ENCODE data around the gene BCAN. TPM values are rescaled to one million over a fixed set of nuclear protein-coding genes. Genes with fewer than 3 reads are reported as not detected.
A peak's percentile ranks its signal among the peaks of the same experiment; 100 is the strongest.

BCAN gene
- total and polyA plus RNA-seq, 2 of the 8 experiments (the other 6 are each of a cell fraction or from before 2014, with no cell fraction given), result 4.5 to 24.0 TPM

- DNase-seq (ENCODE audit: low read depth in 1 of 2, low spot score in 2 of 2), result peak in 1 of 2 experiments; percentile 77
- H3K4me2 ChIP-seq (ENCODE audit: insufficient read depth in 1 of 2, low read depth in 2 of 2, low read length in 2 of 2), result peak overlapping the region; percentile 14 to 72
- H4K8ac ChIP-seq (ENCODE audit: extremely low read depth, insufficient read depth, low read length), result no peak overlapping the region
- no peaks in the 10 kb centered on the region for H3K9me3 ChIP-seq (ENCODE audit: insufficient read depth in 2 of 2, low read depth in 1 of 2, low read length in 1 of 2)
- H3K9ac ChIP-seq (replicated peaks in 1 of 4; ENCODE audit: extremely low read depth in 1 of 4, low read depth in 3 of 4, low read length in 3 of 4), result peak overlapping the region in 2 of 4 experiments; percentile 60; a peak in 3 of 7 replicates
- H3K56ac ChIP-seq (replicated peaks; ENCODE audit: insufficient read length, low read depth, low read length), result peak overlapping the region; percentile 48
- peak overlapping the region; percentile 83 for H3K27ac ChIP-seq (ENCODE audit: low read depth, low read length)
- FAIRE-seq, result no peak
- no peak overlapping the region for H3K23ac ChIP-seq (ENCODE audit: insufficient read length)
- TF ChIP-seq CEBPB (IDR thresholded peaks at IDR 0.05; ENCODE audit: low read depth, low read length), result no peak
- TF ChIP-seq KDM4A (IDR thresholded peaks at IDR 0.05; ENCODE audit: low read depth, low read length, severe bottlenecking), result peak; percentile 23
- peak in 1 of 3 experiments; percentile 10; a peak in 1 of 4 replicates for TF ChIP-seq CTCF (IDR thresholded peaks at IDR 0.05; ENCODE audit: control extremely low read depth in 1 of 3, insufficient read depth in 1 of 3, low read depth in 1 of 3, low read length in 3 of 3)
- TF ChIP-seq NRF1 (IDR thresholded peaks at IDR 0.05; ENCODE audit: low read depth, low read length), result no peak
- no peak for TF ChIP-seq RAD21 (IDR thresholded peaks at IDR 0.05 in 1 of 2, conservative IDR thresholded peaks at IDR 0.05 in 1 of 2; ENCODE audit: low read depth in 2 of 2, low read length in 2 of 2)
- TF ChIP-seq E2F6 (IDR thresholded peaks at IDR 0.05), result no peak
- TF ChIP-seq EGR1 (IDR thresholded peaks at IDR 0.05; ENCODE audit: borderline replicate concordance, low read depth, low read length), result no peak
- no peak for TF ChIP-seq MAX (IDR thresholded peaks at IDR 0.05)
- peak overlapping the region; percentile 75 for H2BK20ac ChIP-seq (ENCODE audit: low read length)
- ChIA-PET CTCF (ENCODE audit: partially characterized antibody) (interaction anchor here (0.6 to 66.0 kb wide), 11 partner anchors 5 to 234 kb away, joined by 3 to 4284 read pairs (median 50); partner anchors contain the start of genes BCAN, CRABP2, HAPLN2 and INSRR), POLR2A (ENCODE audit: partially characterized antibody) (interaction anchor here (0.6 to 13.9 kb wide), 21 partner anchors 8 to 168 kb away, joined by 3 to 530 read pairs (median 5); partner anchors contain the start of genes CRABP2, HAPLN2, HDGF and ISG20L2)
- peak overlapping the region; percentile 70 for H4K5ac ChIP-seq (ENCODE audit: insufficient read length, low read depth, low read length)
- peak overlapping the region; percentile 97 for H2BK5ac ChIP-seq (ENCODE audit: low read depth, low read length)
- peak overlapping the region; percentile 1 to 49 (median 22); a peak in 5 of 8 replicates for H3K4me3 ChIP-seq (ENCODE audit: extremely low read depth in 1 of 4, insufficient read depth in 2 of 4, low read depth in 3 of 4, low read length in 4 of 4)
- H4K91ac ChIP-seq (replicated peaks; ENCODE audit: insufficient read length, low read length), result peak overlapping the region; percentile 92
- H4K20me1 ChIP-seq (replicated peaks in 1 of 2; ENCODE audit: control insufficient read depth in 1 of 2, insufficient read depth in 2 of 2, low read length in 2 of 2), result no peaks in the 10 kb centered on the region
- H3K4me1 ChIP-seq (replicated peaks in 1 of 4; ENCODE audit: control insufficient read depth in 3 of 4, insufficient read depth in 4 of 4, low read length in 3 of 4), result peaks cover 24 to 51% (median 38%) of the 10 kb centered on the region in 4 experiments
- no peak overlapping the region for H2BK15ac ChIP-seq (ENCODE audit: low read length)
- H3K27me3 ChIP-seq (replicated peaks in 1 of 4; ENCODE audit: control insufficient read depth in 3 of 4, extremely low read depth in 1 of 4, insufficient read depth in 3 of 4, low read length in 3 of 4), result peaks cover 0 to 7% (median 0%) of the 10 kb centered on the region in 4 experiments; a peak in 2 of 7 replicates
- H2AK5ac ChIP-seq (ENCODE audit: low read depth, low read length), result no peak overlapping the region; the same call in 1 of the 2 replicates
- H2BK12ac ChIP-seq (ENCODE audit: low read depth, low read length), result peak overlapping the region; percentile 78; the same call in 1 of the 2 replicates
- H3K79me1 ChIP-seq (ENCODE audit: low read depth, low read length), result no peaks in the 10 kb centered on the region
- H2AFZ ChIP-seq (ENCODE audit: low read length), result no peak overlapping the region
- H3K23me2 ChIP-seq (ENCODE audit: low read depth, low read length), result peaks cover 10% of the 10 kb centered on the region; the same call in 1 of the 2 replicates
- H3K14ac ChIP-seq (ENCODE audit: insufficient read length), result no peak overlapping the region
- no peaks in the 10 kb centered on the region for H3K36me3 ChIP-seq (ENCODE audit: control insufficient read depth in 2 of 4, insufficient read depth in 4 of 4, low read length in 3 of 4)
- H2BK120ac ChIP-seq (replicated peaks; ENCODE audit: low read depth, low read length), result peak overlapping the region; percentile 17
- H3K79me2 ChIP-seq (ENCODE audit: control insufficient read depth in 1 of 2, insufficient read depth in 2 of 2, low read length in 2 of 2), result no peaks in the 10 kb centered on the region
- 5% methylated on average over 13 of the region's 13 CpGs; no CpG with 5 or more reads in 1 of the 2 experiments for WGBS, 2 experiments (ENCODE audit: extremely low coverage in 1 of 2, insufficient coverage in 1 of 2, insufficient read length in 1 of 2, insufficient replicate concordance in 2 of 2, low coverage in 1 of 2, low lambda C conversion rate in 2 of 2, missing lambda C conversion rate in 1 of 2)
- peak overlapping the region; percentile 41 for H3K4ac ChIP-seq (replicated peaks; ENCODE audit: insufficient read length, low read depth, low read length)
- H3K18ac ChIP-seq (ENCODE audit: extremely low read depth, low read length), result peak overlapping the region; percentile 48
Observed at GRCh38 chr1:156692441-156692924, 50.6 kb downstream of the BCAN start.

Data from H1 (cell line).